Fibroblast of pulmonary artery (primary cell): ENCODE data around the gene SART3.

Source experiments
- DNase-seq: peaks from one replicate; pipeline ENCODE4 v3.0.0-alpha.2; 2010; ENCODE audit warnings: low read depth
- H3K4me3 ChIP-seq: replicated peaks from 2 replicates; pipeline ENCODE4 v1.5.1; 2011; ENCODE audit warnings: low read depth, mild to moderate bottlenecking, control low read depth, low read length, moderate library complexity
- CTCF ChIP-seq: IDR thresholded peaks from 2 replicates; pipeline ENCODE4 v1.5.1; 2011; ENCODE audit warnings: mild to moderate bottlenecking, control low read depth, low read length, inconsistent platforms; ENCODE audit errors: missing control alignments

Gene SART3

GRCh38 chr12:108600702-108601007 is 39.7 kb upstream of the SART3 start:
- no peak overlapping the region for H3K4me3 ChIP-seq
- no peak for DNase-seq
- no peak for TF ChIP-seq CTCF

GRCh38 chr12:108599948-108600701 is 39.2 kb upstream of the SART3 start:
- TF ChIP-seq CTCF: no peak

GRCh38 chr12:108599541-108599940 is 38.6 kb upstream of the SART3 start:
- H3K4me3 ChIP-seq: no peak overlapping the region
- no peak for DNase-seq
- no peak for TF ChIP-seq CTCF

More at GRCh38 chr12:108599948-108600701, 39.2 kb upstream of the SART3 start:
- no peak overlapping the region for H3K4me3 ChIP-seq
- no peak for DNase-seq

GRCh38 chr12:108598553-108599250 is 37.7 kb upstream of the SART3 start:
- no peak for TF ChIP-seq CTCF
- DNase-seq: no peak
- no peak overlapping the region for H3K4me3 ChIP-seq

- no peak for DNase-seq
- peak within 1 kb of the TSS; percentile 32 for H3K4me3 ChIP-seq
- no peak for TF ChIP-seq CTCF
Measured at GRCh38 chr12:108597559-108598471, 36.8 kb upstream of the SART3 start, which contains the start of gene TMEM119. Gene TMEM119 (minus strand): TSS chr12:108598084. CDS start chr12:108592383, 5,701 bp downstream.

- peak overlapping the region; percentile 1 for H3K4me3 ChIP-seq
- no peak for TF ChIP-seq CTCF
- DNase-seq: no peak
Measured at GRCh38 chr12:108596854-108597558, 36.0 kb upstream of the SART3 start.
